ENCODE measurements around the gene LSM12. TPM values are rescaled to one million over a fixed set of nuclear protein-coding genes. Genes with fewer than 3 reads are reported as not detected.

Gene LSM12
- total RNA-seq, 3 donors from 2014 or later: 45.1 to 63.5 (median 48.2) TPM

GRCh38 chr17:43984521-43984920 is 82.0 kb downstream of the LSM12 start:
- no peaks in the 10 kb centered on the region for H3K36me3 ChIP-seq (ENCODE audit: low read depth)
- TF ChIP-seq, protein P1, sequence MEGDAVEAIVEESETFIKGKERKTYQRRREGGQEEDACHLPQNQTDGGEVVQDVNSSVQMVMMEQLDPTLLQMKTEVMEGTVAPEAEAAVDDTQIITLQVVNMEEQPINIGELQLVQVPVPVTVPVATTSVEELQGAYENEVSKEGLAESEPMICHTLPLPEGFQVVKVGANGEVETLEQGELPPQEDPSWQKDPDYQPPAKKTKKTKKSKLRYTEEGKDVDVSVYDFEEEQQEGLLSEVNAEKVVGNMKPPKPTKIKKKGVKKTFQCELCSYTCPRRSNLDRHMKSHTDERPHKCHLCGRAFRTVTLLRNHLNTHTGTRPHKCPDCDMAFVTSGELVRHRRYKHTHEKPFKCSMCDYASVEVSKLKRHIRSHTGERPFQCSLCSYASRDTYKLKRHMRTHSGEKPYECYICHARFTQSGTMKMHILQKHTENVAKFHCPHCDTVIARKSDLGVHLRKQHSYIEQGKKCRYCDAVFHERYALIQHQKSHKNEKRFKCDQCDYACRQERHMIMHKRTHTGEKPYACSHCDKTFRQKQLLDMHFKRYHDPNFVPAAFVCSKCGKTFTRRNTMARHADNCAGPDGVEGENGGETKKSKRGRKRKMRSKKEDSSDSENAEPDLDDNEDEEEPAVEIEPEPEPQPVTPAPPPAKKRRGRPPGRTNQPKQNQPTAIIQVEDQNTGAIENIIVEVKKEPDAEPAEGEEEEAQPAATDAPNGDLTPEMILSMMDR (IDR thresholded peaks at IDR 0.05): no peak
- H3K9me3 ChIP-seq: no peaks in the 10 kb centered on the region
- H3K4me1 ChIP-seq (ENCODE audit: low read depth): peaks cover 10% of the 10 kb centered on the region
- peak; percentile 11 for ATAC-seq
- intact Hi-C loops (cut with DNase I, micrococcal nuclease): no loop called here
- DNase-seq: no peak
- H3K4me3 ChIP-seq: no peak overlapping the region

Other genes starting within 250 kb of the LSM12 start
- 1 to 10 TPM; 1.8 to 8.6 (median 3.7) TPM for gene MPP3, start 233.5 kb downstream of the LSM12 start, total RNA-seq
- 1 to 10 TPM in 1 of 3 donors, not detected in 2; 1.3 TPM for gene CD300LG, start 219.5 kb downstream of the LSM12 start, total RNA-seq
- 10 to 100 TPM in 1 of 3 donors, 1 to 10 TPM in 1, under 1 TPM in 1; 0.55 to 13.2 (median 1.1) TPM for gene MPP2, start 159.1 kb downstream of the LSM12 start, total RNA-seq
- 1 to 10 TPM in 1 of 3 donors, not detected in 2; 1.5 TPM for gene PPY, start 124.2 kb downstream of the LSM12 start, total RNA-seq
- gene PYY, start 112.7 kb downstream of the LSM12 start, total RNA-seq: 100 to 1,000 TPM in 1 of 3 donors, 10 to 100 TPM in 2; 22.0 to 141 (median 55.4) TPM
- 10 to 100 TPM in 1 of 3 donors, 1 to 10 TPM in 2; 6.1 to 21.4 (median 7.0) TPM for gene NAGS, start 62.0 kb downstream of the LSM12 start, total RNA-seq
- gene TMEM101, start 51.7 kb downstream of the LSM12 start, total RNA-seq: 10 to 100 TPM; 23.0 to 27.7 (median 23.8) TPM
- 10 to 100 TPM; 29.5 to 48.1 (median 30.0) TPM for gene G6PC3, start 4.1 kb upstream of the LSM12 start, total RNA-seq
- 10 to 100 TPM; 18.9 to 48.3 (median 32.4) TPM for gene HDAC5, start 57.0 kb upstream of the LSM12 start, total RNA-seq
- gene HROB, start 75.3 kb upstream of the LSM12 start, total RNA-seq: 1 to 10 TPM; 1.5 to 3.0 (median 1.8) TPM
- gene ASB16, start 104.0 kb upstream of the LSM12 start, total RNA-seq: 1 to 10 TPM in 1 of 3 donors, under 1 TPM in 1, not detected in 1; 0.29 to 1.7 TPM
- gene TMUB2, start 120.3 kb upstream of the LSM12 start, total RNA-seq: 10 to 100 TPM; 47.2 to 58.6 (median 49.1) TPM
- gene ATXN7L3, start 133.2 kb upstream of the LSM12 start, total RNA-seq: 10 to 100 TPM; 86.8 to 96.4 (median 89.0) TPM
- gene UBTF, start 153.0 kb upstream of the LSM12 start, total RNA-seq: 10 to 100 TPM; 68.6 to 88.4 (median 73.4) TPM
- not detected for gene SLC4A1, start 201.5 kb upstream of the LSM12 start, total RNA-seq
- gene RUNDC3A, start 241.9 kb upstream of the LSM12 start, total RNA-seq: 1 to 10 TPM in 2 of 3 donors, under 1 TPM in 1; 0.34 to 3.7 (median 1.4) TPM

Measured in mucosa of descending colon (tissue), 3 donors.